NT2/D1 (cell line): Measurements from ENCODE around the gene UNC5C.

ENCODE experiments used
- SUZ12 ChIP-seq: IDR thresholded peaks from 2 replicates; pipeline ENCODE4 v1.6.1; 2011; ENCODE audit not compliant: insufficient read length, insufficient read depth; ENCODE audit errors: extremely low read depth
- YY1 ChIP-seq: IDR thresholded peaks from 2 replicates; pipeline ENCODE4 v1.6.1; 2011; ENCODE audit not compliant: insufficient read length, insufficient read depth
- ZNF274 ChIP-seq: IDR thresholded peaks from 2 replicates; pipeline ENCODE4 v1.6.1; 2011; ENCODE audit warnings: mild to moderate bottlenecking, low read depth, low read length

DNA sequence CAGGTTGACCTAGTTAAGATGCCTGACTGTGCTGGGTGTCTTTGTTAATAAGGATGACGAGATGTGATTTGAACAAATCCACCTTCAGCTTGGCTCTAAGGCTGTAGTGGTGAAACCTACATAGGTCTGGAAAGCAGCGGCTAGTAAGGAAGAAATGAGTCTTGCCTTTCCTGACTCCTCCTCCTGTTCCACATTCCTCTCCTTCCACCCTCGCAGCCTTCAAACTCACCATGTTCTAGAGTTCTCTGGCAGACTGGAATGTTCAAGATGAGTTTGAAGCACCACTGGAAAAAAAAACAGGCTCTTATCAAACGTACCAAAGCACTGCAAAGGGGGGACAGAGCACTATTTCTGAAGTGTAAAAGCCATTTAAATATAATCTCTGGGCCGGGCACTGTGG, 395.6 kb downstream of the UNC5C start:
- TF ChIP-seq SUZ12, result no peak
- TF ChIP-seq YY1, result no peak
- TF ChIP-seq ZNF274, result no peak
